GM12872 (cell line): ENCODE measurements around the gene COL20A1.

ENCODE experiments used
- TF ChIP-seq, protein P1 (sequence below): IDR thresholded peaks from 3 replicates; pipeline ENCODE4 v1.5.1; 2011; ENCODE audit warnings: low read depth, mild to moderate bottlenecking, low read length, moderate library complexity; ENCODE audit not compliant: insufficient read depth

COL20A1 gene

GRCh38 chr20:63251350-63251749, 41.6 kb upstream of the COL20A1 start:
- TF ChIP-seq, protein P1, sequence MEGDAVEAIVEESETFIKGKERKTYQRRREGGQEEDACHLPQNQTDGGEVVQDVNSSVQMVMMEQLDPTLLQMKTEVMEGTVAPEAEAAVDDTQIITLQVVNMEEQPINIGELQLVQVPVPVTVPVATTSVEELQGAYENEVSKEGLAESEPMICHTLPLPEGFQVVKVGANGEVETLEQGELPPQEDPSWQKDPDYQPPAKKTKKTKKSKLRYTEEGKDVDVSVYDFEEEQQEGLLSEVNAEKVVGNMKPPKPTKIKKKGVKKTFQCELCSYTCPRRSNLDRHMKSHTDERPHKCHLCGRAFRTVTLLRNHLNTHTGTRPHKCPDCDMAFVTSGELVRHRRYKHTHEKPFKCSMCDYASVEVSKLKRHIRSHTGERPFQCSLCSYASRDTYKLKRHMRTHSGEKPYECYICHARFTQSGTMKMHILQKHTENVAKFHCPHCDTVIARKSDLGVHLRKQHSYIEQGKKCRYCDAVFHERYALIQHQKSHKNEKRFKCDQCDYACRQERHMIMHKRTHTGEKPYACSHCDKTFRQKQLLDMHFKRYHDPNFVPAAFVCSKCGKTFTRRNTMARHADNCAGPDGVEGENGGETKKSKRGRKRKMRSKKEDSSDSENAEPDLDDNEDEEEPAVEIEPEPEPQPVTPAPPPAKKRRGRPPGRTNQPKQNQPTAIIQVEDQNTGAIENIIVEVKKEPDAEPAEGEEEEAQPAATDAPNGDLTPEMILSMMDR, result 0 out of 3 replicates have a peak, but pooled peaks have one; percentile 31

GRCh38 chr20:63252284-63252711, 40.7 kb upstream of the COL20A1 start:
- TF ChIP-seq, protein P1, result no peak

GRCh38 chr20:63253065-63253437, 39.9 kb upstream of the COL20A1 start:
- TF ChIP-seq, protein P1, result no peak

DNA sequence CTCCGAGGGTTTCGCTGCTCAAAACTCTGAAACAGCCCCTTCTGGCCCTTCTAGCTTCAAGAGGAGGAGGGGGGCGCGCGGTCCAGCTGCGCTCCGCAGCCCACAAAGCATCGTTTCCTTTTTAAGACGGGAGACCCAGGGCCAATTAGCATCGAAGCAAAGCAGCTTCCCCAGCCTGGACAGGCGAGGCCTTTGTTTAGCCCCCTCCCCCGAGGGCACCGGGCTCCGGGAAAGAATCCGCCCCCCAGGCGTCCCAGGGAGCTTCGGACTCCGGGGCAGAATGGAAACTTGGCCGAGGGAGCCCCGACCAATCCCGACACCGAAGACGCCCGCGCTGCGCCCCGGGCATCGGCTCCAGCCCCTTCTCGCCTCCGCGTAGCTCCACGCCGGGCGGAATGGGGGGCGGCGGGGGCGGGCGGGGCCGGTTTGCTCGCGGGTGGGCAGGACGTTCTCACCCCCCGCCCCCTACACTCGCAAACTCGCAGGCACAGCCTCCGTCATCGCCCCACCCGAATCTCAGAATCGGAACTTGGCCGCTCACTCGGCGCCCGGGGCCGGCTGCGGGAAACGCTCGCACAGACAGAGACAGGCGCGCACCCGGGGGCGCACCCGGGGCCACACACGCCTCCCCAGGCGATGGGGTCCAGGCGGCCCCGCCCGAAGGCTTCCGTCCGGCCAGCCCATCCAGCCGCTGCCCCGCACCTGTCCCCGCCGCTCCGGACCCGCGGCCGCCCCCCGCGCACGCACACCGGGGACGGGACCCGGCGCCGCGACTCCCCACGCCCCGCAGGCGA, 39.4 kb upstream of the COL20A1 start:
- TF ChIP-seq, protein P1, result no peak

- TF ChIP-seq, protein P1, result no peak
Observed at GRCh38 chr20:63254232-63254605, 38.8 kb upstream of the COL20A1 start, which contains the start of gene NKAIN4. Gene NKAIN4 (minus strand): TSS chr20:63254463. CDS start chr20:63254450, 13 bp downstream.

DNA sequence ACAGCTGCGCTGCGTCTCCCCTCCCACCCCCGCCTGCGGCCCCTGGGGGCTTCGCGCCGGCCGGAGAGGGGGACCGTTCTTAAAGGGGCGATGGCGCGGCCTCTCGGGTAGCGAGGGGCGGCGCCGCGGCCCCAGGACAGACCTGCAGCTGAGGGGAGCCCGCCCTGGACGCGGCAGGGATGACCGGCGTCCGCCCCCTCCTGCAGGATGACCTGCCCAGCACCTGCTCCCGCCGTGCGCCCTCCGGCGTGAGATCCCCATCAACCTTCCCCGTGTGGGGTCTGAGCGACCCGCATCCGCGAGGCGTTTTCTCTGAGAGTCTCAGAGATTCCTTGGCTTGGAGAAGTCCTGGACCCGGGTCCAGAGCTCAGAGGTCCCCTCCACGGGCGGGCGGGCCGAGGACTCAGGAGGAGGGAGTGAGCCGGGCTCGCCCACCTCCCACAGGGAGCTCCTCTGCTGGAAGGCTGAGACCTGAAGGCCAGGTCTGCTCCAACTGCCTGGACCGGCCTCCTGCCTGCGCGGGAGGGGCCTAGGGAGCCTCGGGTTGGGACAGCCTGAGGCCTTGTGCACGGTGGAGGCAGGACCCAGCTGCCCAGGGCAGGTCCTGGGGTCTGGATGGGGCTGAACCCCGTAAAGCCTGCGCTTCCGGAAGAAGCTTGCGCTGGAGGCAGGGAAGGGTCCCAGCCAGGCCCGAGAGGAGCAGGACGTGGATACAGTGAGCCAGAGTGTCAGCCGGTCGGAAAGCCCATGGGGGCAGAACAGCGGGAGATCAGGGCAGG, 38.2 kb upstream of the COL20A1 start:
- TF ChIP-seq, protein P1, result peak; percentile 26; the same call in 1 of the 3 replicates

DNA sequence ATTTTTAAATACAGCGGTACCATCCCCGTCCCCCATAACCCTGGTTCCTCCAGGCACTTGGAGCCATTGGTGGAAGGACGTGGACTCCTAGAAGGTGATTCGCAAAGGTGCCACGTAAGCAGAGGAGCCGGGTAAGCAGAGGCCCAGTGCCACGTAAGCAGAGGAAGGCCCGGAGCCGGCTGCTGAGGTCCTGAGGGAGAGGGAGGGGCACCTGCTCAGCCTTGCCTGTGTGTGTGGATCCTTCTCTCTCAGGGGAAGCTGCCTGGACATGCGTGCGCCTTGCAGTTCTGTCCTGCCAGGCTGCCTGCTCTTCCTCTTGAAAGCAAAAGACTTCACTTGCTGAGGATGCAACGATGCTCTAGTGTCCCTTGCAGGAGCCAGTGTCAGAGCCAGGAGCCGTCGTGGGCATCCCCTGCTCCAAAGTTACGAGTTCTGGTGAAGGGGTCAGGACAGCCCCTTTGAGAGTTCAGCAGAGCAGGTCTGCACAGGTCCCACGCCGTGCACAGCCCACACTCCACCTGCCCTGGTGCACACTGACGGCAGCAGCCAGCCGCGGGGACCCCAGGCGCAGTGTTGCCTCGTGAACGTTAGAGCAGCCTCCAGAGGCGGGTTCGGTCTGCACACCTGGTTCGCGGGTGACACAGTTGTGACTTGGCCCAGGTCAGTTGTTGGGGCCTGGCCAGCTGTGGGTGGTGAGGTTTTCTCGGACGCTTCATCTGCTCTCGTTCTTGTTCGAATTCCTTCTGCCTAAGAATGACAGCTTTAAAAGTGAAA, 36.9 kb upstream of the COL20A1 start:
- TF ChIP-seq, protein P1, result no peak
